CD14-positive monocyte (primary cell): ENCODE measurements around the gene TMEFF2. TPM values are rescaled to one million over a fixed set of nuclear protein-coding genes. Genes with fewer than 3 reads are reported as not detected.

Source experiments
- DNase-seq, 3 donors: peaks; one replicate each; pipeline ENCODE4 v3.0.0-alpha.2; 2011 to 2022
- H2AFZ ChIP-seq: 2 replicates; pipeline ENCODE4 v1.6.0; 2012; ENCODE audit warnings: mild to moderate bottlenecking, low read depth, low read length, inconsistent platforms; ENCODE audit not compliant: insufficient read depth, poor library complexity, severe bottlenecking
- H3K27ac ChIP-seq, 2 donors: 1 replicate in 1 of 2; 2 replicates in 1 of 2; pipeline ENCODE4 v1.5.1; 2012 to 2013; ENCODE audit warnings: low read length in 2 of 2, control low read depth in 1 of 2, inconsistent platforms in 1 of 2, low read depth in 1 of 2, mild to moderate bottlenecking in 1 of 2
- H3K27me3 ChIP-seq, 2 donors: one replicate each; pipeline versions ENCODE4 v1.6.0 to v1.6.1; 2011 to 2013; ENCODE audit warnings: low read length in 2 of 2; ENCODE audit not compliant: control insufficient read depth in 2 of 2, insufficient read depth in 2 of 2
- H3K36me3 ChIP-seq, 2 donors: replicated peaks in 1 of 2; 1 replicate in 1 of 2; 2 replicates in 1 of 2; pipeline versions ENCODE4 v1.5.1 to v1.6.1; 2012 to 2013; ENCODE audit warnings: low read length in 2 of 2, control low read depth in 1 of 2, inconsistent platforms in 1 of 2, mild to moderate bottlenecking in 1 of 2; ENCODE audit not compliant: insufficient read depth in 2 of 2, control insufficient read depth in 1 of 2
- H3K4me1 ChIP-seq, 2 donors: 1 replicate in 1 of 2; 2 replicates in 1 of 2; pipeline versions ENCODE4 v1.5.1 to v1.6.1; 2012 to 2013; ENCODE audit warnings: low read length in 2 of 2, control low read depth in 1 of 2, inconsistent platforms in 1 of 2, mild to moderate bottlenecking in 1 of 2, moderate library complexity in 1 of 2; ENCODE audit not compliant: insufficient read depth in 2 of 2, control insufficient read depth in 1 of 2
- H3K4me2 ChIP-seq: replicated peaks from 2 replicates; pipeline ENCODE3; 2012; ENCODE audit warnings: low read length, moderate library complexity, mild to moderate bottlenecking; ENCODE audit not compliant: poor library complexity, severe bottlenecking; ENCODE audit errors: extremely low read depth
- H3K4me3 ChIP-seq, 3 experiments: fragments of 200-600 bp in 1 of 3; sonication (generic) in 1 of 3; replicated peaks in 1 of 3; 1 replicate in 2 of 3; 2 replicates in 1 of 3; pipeline ENCODE4 v1.5.1; 2011 to 2013; ENCODE audit warnings: low read length in 3 of 3, mild to moderate bottlenecking in 3 of 3, control low read depth in 2 of 3, low read depth in 2 of 3, inconsistent platforms in 1 of 3, moderate library complexity in 1 of 3
- H3K79me2 ChIP-seq: 2 replicates; pipeline ENCODE4 v1.6.0; 2012; ENCODE audit warnings: mild to moderate bottlenecking, control low read depth, inconsistent platforms, low read length, moderate library complexity; ENCODE audit not compliant: insufficient read depth
- H3K9ac ChIP-seq: 2 replicates; pipeline ENCODE4 v1.6.0; 2017; ENCODE audit warnings: low read length, mild to moderate bottlenecking; ENCODE audit not compliant: insufficient read depth, poor library complexity, severe bottlenecking
- H3K9me3 ChIP-seq, 2 donors: replicated peaks in 1 of 2; 1 replicate in 1 of 2; 2 replicates in 1 of 2; pipeline versions ENCODE4 v1.5.1 to v1.6.1; 2012 to 2013; ENCODE audit warnings: low read length in 2 of 2, control low read depth in 1 of 2; ENCODE audit not compliant: control insufficient read depth in 1 of 2, insufficient read depth in 1 of 2
- H4K20me1 ChIP-seq: 2 replicates; pipeline ENCODE4 v1.6.0; 2012; ENCODE audit warnings: mild to moderate bottlenecking, low read length, control low read depth, moderate library complexity; ENCODE audit not compliant: insufficient read depth
- H3K27ac Mint-ChIP-seq, 7 donors: one replicate each; pipeline ENCODE4 v1.8.0; 2020; ENCODE audit warnings: mild to moderate bottlenecking in 7 of 7, mixed read lengths in 7 of 7, moderate library complexity in 6 of 7, inconsistent platforms in 2 of 7
- H3K27me3 Mint-ChIP-seq, 3 donors: one replicate each; pipeline ENCODE4 v1.8.0; 2021 to 2022; ENCODE audit warnings: low read depth in 3 of 3, mild to moderate bottlenecking in 3 of 3, mixed read lengths in 3 of 3, moderate library complexity in 3 of 3, inconsistent platforms in 1 of 3
- H3K36me3 Mint-ChIP-seq, 2 donors: one replicate each; pipeline ENCODE4 v1.8.0; 2020; ENCODE audit warnings: mixed read lengths in 2 of 2, inconsistent platforms in 1 of 2, mild to moderate bottlenecking in 1 of 2
- H3K4me1 Mint-ChIP-seq: one replicate; pipeline ENCODE4 v1.8.0; 2020; ENCODE audit warnings: mild to moderate bottlenecking, mixed read lengths
- H3K4me3 Mint-ChIP-seq, 2 donors: one replicate each; pipeline ENCODE4 v1.8.0; 2020; ENCODE audit warnings: mild to moderate bottlenecking in 2 of 2, mixed read lengths in 2 of 2, moderate library complexity in 1 of 2
- H3K9me3 Mint-ChIP-seq, 7 donors: one replicate each; pipeline ENCODE4 v1.8.0; 2020 to 2022; ENCODE audit warnings: mixed read lengths in 7 of 7, mild to moderate bottlenecking in 6 of 7, moderate library complexity in 6 of 7, inconsistent platforms in 2 of 7
- CTCF ChIP-seq: fragments of 200-600 bp; IDR thresholded peaks from one replicate; pipeline ENCODE4 v1.8.0; 2022; ENCODE audit warnings: antibody characterized with exemption, mild to moderate bottlenecking
- WGBS: methylation state at CpG from one replicate; pipeline ENCODE4 v1.1.5; 2013; ENCODE audit warnings: missing lambda C conversion rate; ENCODE audit not compliant: insufficient coverage; 5-methylcytosine and 5-hydroxymethylcytosine counted together
- intact Hi-C, 2 donors: fragments of 100-400 bp; cut with micrococcal nuclease; formaldehyde crosslinking; loops; one replicate each; pipeline versions ENCODE4 v1.15.0 to v1.15.1; 2023
- polyA plus RNA-seq, 3 donors: library from polyadenylated mRNA; depleted of rRNA in 1 of 3; unstranded in 2 of 3; stranded (reverse) in 1 of 3; fragments of 300-500 nt in 2 of 3; fragments of >200 nt in 1 of 3; fragmentation: Illumina TruSeq in 2 of 3; gene quantifications; 1 replicate in 2 of 3; 2 replicates in 1 of 3; pipeline ENCODE4 v1.2.3, GENCODE V29; 2012 to 2021

Gene TMEFF2
- polyA plus RNA-seq, 3 donors = not detected

- no peak overlapping the region for H3K27ac Mint-ChIP-seq
- Histone ChIP-seq H3K4me3 (no peak overlapping the region), H3K4me2 (no peak overlapping the region), H3K27me3 (no peaks in the 10 kb centered on the region), H3K27ac (no peak overlapping the region), H3K9ac (no peak overlapping the region), H4K20me1 (no peaks in the 10 kb centered on the region), H3K4me1 (no peaks in the 10 kb centered on the region), H2AFZ (no peak overlapping the region), H3K79me2 (no peaks in the 10 kb centered on the region), H3K36me3 (no peaks in the 10 kb centered on the region), H3K9me3 (no peaks in the 10 kb centered on the region)
- intact Hi-C loops = no loop called here
- H3K4me3 Mint-ChIP-seq = no peak overlapping the region
- no peak for TF ChIP-seq CTCF
- no peaks in the 10 kb centered on the region for H3K36me3 Mint-ChIP-seq
- H3K4me1 Mint-ChIP-seq = no peaks in the 10 kb centered on the region
- H3K27me3 Mint-ChIP-seq = peaks cover 0 to 1% (median 0%) of the 10 kb centered on the region in 3 donors
- no peak for DNase-seq
- H3K9me3 Mint-ChIP-seq = peaks cover 0 to 4% (median 2%) of the 10 kb centered on the region in 7 donors
- WGBS = no CpG with 5 or more reads among the region's 4 CpGs
Observed at GRCh38 chr2:192025637-192026036, 169.1 kb downstream of the TMEFF2 start.

DNA sequence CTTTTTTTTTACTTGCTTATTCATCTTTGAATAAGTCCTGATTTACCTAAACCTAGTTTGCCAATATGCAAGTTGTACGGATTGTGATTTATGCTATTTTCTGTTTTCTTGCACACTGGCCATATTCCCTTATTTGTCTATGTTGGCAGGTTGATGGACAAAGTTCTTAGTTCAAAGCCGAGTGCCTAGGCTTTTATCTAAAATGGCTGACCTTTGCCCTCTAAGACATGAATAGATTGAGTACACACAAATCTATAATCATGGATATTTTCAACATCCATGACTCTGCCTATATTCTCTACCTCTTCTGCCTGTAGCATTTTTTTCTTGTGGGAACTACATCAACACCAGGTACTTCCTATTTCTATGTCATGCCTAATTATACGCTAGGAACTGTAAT, 171.7 kb downstream of the TMEFF2 start:
- intact Hi-C loops = no loop called here
- H3K9me3 Mint-ChIP-seq = peaks cover 0 to 4% (median 2%) of the 10 kb centered on the region in 7 donors

More for the DNA sequence above, 171.7 kb downstream of the TMEFF2 start:
- Mint-ChIP-seq H3K4me3 (no peak overlapping the region), H3K4me1 (peaks cover 5% of the 10 kb centered on the region), H3K27me3 (peaks cover 0 to 1% (median 0%) of the 10 kb centered on the region in 3 donors), H3K36me3 (no peaks in the 10 kb centered on the region), H3K27ac (no peak overlapping the region)
- Histone ChIP-seq H3K9ac (no peak overlapping the region), H3K4me2 (no peak overlapping the region), H4K20me1 (no peaks in the 10 kb centered on the region), H3K9me3 (no peaks in the 10 kb centered on the region), H3K36me3 (no peaks in the 10 kb centered on the region), H3K4me1 (peaks cover 4 to 7% of the 10 kb centered on the region in 2 donors), H3K27me3 (no peaks in the 10 kb centered on the region), H3K4me3 (no peak overlapping the region), H2AFZ (no peak overlapping the region), H3K27ac (no peak overlapping the region), H3K79me2 (no peaks in the 10 kb centered on the region)
- TF ChIP-seq CTCF = no peak
- whole genome bisulfite sequencing = no CpG with 5 or more reads among the region's 3 CpGs
- no peak for DNase-seq
